ENCODE results near the gene PHPT1.
"Not testable (repeated sequence)": the region's sequence is repeated elsewhere in the genome, so short reads cannot be mapped to it uniquely, and the experiment has no call there.

Gene PHPT1

GRCh38 chr9:136823136-136824046 is 25.8 kb upstream of the PHPT1 start:
- no peak for DNase-seq

DNA sequence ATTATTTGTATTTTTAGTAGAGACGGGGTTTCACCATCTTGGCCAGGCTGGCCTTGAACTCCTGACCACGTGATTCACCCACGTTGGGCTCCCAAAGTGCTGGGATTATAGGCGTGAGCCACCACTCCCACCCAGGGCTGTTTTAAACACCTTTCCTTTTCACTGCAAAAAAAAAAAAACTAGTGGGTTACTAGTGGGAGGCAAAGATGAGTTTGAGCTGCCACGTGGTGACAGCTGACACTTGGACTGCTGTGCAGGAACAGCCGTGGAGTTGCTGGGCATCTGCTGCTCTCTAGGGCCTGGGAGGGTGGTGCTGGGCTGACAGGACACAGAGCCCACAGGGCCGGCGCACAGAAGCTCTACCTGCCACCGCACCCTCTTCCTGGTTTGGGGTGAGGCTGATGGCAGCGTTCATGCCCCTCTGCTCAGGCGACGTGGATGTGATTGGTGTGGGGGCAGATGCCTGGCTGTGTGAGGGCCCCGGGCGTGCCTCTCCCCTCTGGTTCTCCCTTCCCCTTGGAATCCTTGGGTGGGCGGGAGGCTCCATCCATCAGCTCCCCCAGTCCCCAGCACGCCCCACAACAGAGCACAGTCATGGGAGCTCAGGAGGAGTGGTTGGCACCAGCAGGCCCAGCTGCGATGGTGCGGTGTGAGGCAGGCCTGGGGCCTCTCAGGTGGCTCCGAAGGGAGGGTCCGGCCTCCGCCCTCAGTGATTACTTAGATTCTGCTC is 24.5 kb upstream of the PHPT1 start:
- no peak for DNase-seq

DNA sequence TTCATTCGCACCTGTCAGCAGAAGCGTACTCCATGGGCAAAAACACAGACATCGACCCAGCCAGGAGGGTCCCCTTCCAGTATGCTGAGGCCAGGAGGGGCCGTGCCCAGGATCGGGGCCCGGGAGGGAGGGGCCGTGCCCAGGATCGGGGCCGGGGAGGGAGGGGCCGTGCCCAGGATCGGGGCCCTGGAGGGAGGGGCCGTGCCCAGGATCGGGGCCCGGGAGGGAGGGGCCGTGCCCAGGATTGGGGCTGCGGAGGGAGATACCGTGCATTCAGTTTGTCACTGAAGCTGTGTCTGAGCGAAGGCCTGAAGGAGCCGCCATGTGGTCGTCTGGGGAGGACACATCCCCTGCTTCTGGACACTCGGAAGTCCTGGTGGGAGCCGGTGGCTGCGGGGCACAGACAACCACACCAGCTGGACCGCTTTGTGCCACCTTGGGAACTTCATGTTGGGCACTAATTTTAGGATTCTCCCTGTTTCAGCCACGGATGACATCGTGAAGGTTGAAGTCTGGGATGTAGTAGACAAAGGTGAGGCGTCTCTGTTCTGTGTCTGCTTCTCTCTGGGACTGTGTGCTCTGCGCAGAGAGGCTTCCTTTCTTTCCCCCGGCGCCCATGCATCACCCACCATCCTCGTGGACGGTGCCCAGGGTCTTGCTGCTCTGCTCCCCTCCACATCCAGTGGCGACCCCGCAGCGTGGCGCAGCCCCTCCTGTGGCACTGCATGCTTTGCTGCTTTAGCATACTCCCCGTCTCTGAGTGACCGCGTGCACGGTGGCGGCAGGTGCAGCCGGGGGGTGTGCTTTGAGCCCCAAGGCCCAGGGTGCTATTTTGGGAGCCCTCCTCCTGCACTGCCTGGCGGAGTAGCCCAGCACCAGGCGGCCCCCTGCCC is 23.7 kb upstream of the PHPT1 start:
- DNase-seq: no peak

- DNase-seq: no peak
Observed at GRCh38 chr9:136826188-136826541, 23.0 kb upstream of the PHPT1 start.

GRCh38 chr9:136826703-136827582 is 22.3 kb upstream of the PHPT1 start:
- DNase-seq: no peak

DNA sequence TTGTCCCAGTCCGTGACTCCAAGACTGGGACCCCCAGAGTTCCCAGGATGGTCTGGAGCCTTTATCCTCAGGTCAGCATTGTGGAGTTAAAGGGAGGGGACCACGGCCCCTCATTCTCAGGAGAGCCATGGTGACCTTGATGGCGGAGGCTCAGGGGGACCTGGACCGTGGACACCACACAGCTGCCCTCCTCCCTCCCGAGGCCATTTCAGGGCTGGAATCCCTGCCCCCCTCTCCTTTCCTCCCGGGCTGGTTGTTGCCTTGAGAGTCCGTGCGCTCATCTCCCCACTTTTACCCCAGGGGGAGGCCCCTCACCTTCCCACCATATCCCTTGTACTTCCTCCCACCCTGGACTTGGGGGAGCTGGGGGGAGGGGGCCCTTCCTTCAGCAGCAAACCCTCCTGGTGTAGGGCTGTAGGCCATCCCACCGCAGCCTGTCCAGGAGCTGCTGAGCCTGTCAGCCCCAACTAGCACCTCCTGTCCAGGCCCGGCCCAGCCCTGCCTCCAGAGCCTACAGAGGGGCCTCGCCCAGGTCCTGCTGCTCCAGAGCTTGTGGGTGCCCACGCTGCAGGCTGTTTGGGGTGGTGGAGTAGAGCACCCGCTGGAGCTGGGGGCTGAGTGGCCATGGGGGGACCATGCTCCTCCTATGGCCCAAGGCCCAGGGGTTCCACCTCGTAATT is 21.3 kb upstream of the PHPT1 start:
- no peak for DNase-seq

- no peak for DNase-seq
Observed at GRCh38 chr9:136828474-136829140, 20.6 kb upstream of the PHPT1 start.

DNA sequence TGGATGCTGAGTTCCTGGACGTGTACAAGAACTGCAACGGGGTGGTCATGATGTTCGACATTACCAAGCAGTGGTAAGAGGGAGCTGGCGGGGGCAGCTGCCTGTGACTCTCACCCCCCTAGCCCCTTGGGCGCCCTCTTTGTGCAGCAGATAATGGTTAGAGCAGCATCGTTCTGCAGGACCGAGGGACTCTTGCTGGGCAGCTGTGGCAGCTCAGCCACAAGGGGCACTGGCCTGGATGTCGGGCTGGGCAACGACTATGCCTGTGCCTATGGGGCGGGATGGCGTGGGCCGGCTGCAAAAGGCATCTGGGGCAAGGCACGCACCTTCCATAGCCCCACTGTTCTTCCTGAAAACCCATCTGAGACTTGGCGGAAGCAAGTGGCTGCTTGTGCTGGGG is 19.8 kb upstream of the PHPT1 start:
- DNase-seq: no peak

GRCh38 chr9:136829981-136830885 is 19.0 kb upstream of the PHPT1 start:
- no peak for DNase-seq

DNA sequence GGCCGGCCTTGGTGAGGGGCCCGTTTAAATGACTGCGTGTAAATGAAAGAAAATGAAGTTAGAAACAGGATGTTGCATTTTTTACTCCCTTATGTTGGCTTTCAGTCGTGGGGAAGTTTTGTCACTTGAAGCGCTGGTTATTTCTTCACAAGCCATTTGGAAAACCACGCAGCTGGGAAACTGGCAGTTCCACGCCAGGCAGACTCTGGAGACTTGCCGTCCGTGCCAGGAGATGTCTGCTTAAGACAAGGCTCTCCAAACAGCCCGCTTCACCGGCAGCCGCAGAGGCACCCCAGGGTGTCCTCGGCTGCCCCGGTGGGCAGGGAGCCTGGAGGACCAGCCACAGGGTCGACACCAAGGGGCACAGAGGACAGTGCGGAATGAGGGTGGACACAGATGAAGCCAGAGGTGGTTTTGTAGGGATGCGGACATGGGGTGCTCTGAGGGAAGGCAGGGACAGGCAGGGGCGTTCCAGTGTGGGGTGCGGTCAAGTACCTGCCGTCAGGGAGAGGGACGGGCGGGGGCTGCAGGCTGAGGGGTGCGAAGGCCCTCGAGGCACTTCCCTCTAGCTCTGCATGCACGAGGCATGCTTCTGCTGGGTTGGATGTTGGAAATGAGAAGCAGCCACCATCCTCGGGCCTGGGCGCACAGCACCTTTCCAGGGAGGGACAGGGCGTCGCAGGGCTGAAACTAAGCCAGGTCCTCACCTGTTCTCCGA is 18.0 kb upstream of the PHPT1 start:
- peak; percentile 33 for DNase-seq

DNA sequence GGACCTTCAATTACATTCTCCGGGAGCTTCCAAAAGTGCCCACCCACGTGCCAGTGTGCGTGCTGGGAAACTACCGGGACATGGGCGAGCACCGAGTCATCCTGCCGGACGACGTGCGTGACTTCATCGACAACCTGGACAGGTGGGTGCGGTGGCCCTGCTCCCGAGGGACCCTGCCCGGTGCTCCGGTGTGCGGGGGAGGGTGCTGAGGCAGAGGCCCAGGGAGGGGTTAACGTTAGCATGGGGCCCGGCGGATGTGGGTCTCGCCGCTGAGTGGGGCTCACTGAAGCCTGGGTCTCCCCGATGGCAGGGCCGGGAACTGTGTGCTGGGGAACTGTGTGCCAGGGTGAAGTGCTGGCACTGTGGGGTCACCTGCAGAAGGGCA is 17.5 kb upstream of the PHPT1 start:
- DNase-seq: no peak

DNA sequence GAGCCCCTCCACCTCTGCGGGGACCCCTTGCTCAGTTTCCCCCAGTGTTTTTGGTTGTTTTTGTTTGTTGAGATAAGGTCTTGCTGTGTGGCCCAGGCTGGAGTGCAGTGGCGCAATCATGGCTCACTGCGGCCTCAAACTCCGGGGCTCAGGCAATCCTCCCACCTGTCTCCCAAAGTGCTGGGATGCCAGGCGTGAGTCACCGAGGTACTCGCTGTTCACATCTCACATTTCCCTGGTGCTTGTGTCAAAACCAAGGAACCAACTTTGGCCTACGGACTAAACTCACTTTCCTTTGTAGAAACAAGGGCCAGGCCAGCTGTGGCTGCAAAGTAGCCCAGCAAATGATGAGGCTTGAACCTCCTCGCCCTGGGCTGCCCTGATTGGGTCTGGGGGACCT is 16.6 kb upstream of the PHPT1 start:
- DNase-seq: no peak

DNA sequence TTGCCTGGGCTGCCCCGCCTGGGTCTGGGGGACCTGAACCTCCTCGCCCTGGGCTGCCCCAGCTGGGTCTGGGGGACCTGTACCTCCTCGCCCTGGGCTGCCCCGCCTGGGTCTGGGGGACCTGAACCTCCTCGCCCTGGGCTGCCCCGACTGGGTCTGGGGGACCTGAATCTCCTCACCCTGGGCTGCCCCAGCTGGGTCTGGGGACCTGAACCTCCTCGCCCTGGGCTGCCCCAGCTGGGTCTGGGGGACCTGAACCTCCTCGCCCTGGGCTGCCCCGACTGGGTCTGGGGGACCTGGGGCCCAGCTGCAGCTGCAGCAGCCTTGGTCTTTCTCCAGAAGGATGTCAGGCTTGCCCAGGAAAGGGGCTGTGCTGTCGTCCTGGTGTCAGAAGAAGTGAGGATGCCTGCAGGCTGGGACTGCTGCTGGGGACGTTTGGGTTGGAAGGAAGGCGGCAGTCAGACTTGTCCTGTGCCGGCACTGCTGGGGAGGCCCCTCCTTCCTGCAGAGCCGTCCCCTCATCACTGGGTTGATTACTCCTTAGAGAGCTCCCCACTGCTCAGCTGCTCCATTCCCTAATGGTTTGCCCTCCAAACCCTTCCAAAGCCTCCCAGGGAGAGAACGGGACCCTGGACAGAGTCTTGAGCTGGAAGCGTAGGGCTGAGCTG is 15.7 kb upstream of the PHPT1 start:
- DNase-seq: not testable (repeated sequence)

GRCh38 chr9:136835162-136835931 is 13.9 kb upstream of the PHPT1 start:
- no peak for DNase-seq

- no peak for DNase-seq
Observed at GRCh38 chr9:136835932-136836904, 13.0 kb upstream of the PHPT1 start.

DNA sequence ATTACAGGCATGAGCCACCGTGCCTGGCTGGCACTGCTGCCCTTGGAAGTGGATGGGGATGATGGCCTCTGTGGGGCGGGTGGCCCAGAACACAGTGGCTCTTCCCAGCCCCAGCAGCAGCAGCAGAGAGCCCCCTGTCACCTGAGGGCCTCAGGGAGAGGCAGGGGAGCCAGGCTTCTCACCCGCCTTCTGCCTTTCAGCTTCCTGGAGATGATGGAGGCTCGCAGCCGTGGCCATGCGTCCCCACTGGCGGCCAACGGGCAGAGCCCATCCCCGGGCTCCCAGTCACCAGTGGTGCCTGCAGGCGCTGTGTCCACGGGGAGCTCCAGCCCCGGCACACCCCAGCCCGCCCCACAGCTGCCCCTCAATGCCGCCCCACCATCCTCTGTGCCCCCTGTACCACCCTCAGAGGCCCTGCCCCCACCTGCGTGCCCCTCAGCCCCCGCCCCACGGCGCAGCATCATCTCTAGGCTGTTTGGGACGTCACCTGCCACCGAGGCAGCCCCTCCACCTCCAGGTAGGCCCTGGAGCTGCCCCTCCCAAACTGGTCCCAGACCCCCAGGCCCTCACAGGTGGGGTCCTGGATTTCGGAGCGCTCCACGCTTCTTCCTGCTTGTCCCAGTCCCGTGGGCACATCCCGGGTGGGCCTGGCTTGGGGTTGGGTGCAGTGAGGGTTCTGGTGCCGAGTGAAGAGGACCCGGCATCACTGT is 11.9 kb upstream of the PHPT1 start:
- no peak for DNase-seq
